Measurements from ENCODE around the gene MUS81.

MUS81 gene

DNA sequence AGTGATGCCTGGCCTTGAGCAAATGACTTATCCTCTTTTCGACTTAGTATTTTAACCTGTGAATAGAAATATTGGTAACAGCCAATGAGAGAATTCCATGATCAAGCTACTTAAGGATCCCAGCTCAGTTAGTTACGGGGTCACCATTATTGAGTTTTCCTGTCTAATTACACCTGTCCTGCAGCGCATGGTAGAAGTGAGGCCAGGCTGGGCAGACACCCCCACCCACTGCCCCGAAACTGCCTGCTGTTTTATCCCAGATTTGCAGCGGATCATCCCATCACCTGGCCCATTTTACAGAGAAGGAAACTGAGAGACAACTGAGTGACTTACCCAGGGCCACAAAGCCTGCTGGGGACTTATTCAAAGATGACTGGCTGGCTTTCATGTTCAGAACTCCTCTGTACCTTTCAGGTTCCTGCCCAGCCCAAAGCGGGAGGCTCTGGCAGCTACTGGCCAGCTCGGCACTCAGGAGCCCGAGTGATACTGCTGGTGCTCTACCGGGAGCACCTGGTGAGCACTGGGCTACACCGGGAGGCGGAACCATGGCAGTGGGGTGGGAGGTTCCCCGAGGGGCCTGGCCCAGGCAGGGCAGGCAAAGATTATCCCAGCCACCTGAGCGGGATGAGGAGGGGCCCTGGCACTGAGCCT lies 1.4 kb downstream of the MUS81 start:
- Mint-ChIP-seq H3K27me3 (ENCODE audit: low read depth) (no peaks in the 10 kb centered on the region), H3K4me3 (peak overlapping the region; percentile 93), H3K36me3 (ENCODE audit: low read depth) (peaks cover 27% of the 10 kb centered on the region), H3K9me3 (no peaks in the 10 kb centered on the region), H3K27ac (peak overlapping the region; percentile 96), H3K4me1 (ENCODE audit: low read depth) (peaks cover 28% of the 10 kb centered on the region)

DNA sequence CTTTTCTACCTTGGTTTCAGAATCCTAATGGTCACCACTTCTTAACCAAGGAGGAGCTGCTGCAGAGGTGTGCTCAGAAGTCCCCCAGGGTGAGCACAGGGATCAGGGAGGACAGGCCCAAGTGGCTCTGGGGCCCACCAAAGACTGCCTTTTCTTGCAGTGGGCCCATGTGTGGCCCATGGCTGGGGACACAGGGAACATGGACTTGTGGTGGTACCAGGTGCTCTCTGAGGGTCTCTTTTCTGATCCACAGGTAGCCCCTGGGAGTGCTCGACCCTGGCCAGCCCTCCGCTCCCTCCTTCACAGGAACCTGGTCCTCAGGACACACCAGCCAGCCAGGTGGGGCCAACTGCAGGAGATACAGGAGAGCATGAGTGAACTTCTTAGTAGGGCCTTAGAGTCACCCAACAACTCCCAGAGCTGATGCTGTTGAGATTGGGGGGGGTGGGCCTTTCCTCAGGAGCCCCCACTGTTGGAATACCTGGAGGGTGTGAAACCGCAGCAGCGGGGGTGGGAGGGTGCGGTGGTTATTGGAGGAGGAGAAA lies 2.0 kb downstream of the MUS81 start:
- Mint-ChIP-seq H3K27me3 (ENCODE audit: low read depth) (no peaks in the 10 kb centered on the region), H3K36me3 (ENCODE audit: low read depth) (peaks cover 30% of the 10 kb centered on the region), H3K9me3 (no peaks in the 10 kb centered on the region), H3K27ac (peak overlapping the region; percentile 58), H3K4me1 (ENCODE audit: low read depth) (peaks cover 28% of the 10 kb centered on the region), H3K4me3 (peak overlapping the region; percentile 93)

DNA sequence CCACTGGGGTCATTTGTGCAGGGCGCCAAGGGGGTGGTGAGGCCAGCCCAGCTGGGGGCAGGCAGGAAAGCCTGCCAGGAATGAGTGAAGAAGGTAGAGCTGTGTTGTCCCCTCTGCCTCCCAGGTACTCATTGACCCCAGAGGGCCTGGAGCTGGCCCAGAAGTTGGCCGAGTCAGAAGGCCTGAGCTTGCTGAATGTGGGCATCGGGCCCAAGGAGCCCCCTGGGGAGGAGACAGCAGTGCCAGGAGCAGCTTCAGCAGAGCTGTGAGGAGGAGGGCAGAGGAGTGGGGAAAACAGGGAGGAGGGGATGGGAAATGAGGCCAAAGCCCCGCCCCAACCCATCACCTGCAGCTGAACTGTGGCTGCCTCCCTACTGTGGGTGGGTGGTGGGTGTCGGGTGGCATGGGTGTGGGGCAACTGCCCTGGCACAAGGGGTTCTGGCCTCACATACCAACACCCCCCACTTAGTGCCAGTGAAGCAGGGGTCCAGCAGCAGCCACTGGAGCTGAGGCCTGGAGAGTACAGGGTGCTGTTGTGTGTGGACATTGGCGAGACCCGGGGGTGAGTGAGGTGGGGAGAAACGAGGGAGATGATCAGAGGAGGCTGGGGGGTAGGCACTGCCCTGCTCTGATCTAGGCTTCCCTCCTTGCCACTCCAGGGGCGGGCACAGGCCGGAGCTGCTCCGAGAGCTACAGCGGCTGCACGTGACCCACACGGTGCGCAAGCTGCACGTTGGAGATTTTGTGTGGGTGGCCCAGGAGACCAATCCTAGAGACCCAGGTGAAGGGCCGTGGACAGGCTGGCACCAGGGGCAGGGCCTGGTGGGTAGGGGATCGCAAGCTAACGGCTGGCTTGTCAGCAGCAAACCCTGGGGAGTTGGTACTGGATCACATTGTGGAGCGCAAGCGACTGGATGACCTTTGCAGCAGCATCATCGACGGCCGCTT lies 3.0 kb downstream of the MUS81 start:
- H3K4me1 Mint-ChIP-seq (ENCODE audit: low read depth) = peaks cover 28% of the 10 kb centered on the region
- peak overlapping the region; percentile 58 for H3K27ac Mint-ChIP-seq
- H3K9me3 Mint-ChIP-seq = no peaks in the 10 kb centered on the region
- H3K36me3 Mint-ChIP-seq (ENCODE audit: low read depth) = peaks cover 31% of the 10 kb centered on the region
- H3K4me3 Mint-ChIP-seq = peak overlapping the region; percentile 93
- no peaks in the 10 kb centered on the region for H3K27me3 Mint-ChIP-seq (ENCODE audit: low read depth)

DNA sequence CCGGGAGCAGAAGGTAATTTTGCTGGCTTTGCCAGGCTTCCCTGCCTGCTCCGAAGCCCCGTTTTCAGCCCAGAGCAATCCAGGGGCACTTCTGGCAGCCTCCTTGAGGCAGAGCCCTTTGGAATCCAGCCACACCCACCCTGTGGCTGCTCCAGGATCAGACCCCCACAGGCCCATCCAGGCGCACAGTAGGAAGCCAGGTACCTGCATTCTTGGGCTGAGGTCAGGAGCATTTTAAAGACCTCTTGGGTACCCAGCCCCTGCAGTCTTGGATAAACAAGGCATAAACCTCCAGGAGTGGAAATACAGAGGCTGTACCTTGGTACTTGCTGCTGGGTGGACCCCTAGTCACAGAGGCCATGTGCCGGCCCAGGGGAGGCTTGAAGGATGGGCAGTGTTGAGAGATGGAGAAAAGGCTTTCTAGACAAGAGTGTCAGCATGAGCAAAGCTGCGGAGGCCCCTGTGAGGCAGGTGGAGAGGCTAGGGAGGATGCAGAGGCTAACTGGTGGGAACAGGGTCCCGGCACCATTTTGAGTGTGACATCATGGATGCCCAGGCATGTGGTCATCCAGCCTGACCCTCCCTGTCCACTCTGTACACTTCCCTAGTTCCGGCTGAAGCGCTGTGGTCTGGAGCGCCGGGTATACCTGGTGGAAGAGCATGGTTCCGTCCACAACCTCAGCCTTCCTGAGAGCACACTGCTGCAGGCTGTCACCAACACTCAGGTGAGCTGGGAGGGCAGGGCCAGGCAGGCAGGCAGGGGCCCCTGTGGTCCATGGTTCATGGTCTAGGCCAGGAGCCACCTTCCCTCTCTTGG lies 3.9 kb downstream of the MUS81 start:
- no peaks in the 10 kb centered on the region for H3K9me3 Mint-ChIP-seq
- H3K36me3 Mint-ChIP-seq (ENCODE audit: low read depth) = peaks cover 31% of the 10 kb centered on the region
- H3K27me3 Mint-ChIP-seq (ENCODE audit: low read depth) = no peaks in the 10 kb centered on the region
- peaks cover 19% of the 10 kb centered on the region for H3K4me1 Mint-ChIP-seq (ENCODE audit: low read depth)
- H3K27ac Mint-ChIP-seq = no peak overlapping the region
- no peak overlapping the region for H3K4me3 Mint-ChIP-seq

DNA sequence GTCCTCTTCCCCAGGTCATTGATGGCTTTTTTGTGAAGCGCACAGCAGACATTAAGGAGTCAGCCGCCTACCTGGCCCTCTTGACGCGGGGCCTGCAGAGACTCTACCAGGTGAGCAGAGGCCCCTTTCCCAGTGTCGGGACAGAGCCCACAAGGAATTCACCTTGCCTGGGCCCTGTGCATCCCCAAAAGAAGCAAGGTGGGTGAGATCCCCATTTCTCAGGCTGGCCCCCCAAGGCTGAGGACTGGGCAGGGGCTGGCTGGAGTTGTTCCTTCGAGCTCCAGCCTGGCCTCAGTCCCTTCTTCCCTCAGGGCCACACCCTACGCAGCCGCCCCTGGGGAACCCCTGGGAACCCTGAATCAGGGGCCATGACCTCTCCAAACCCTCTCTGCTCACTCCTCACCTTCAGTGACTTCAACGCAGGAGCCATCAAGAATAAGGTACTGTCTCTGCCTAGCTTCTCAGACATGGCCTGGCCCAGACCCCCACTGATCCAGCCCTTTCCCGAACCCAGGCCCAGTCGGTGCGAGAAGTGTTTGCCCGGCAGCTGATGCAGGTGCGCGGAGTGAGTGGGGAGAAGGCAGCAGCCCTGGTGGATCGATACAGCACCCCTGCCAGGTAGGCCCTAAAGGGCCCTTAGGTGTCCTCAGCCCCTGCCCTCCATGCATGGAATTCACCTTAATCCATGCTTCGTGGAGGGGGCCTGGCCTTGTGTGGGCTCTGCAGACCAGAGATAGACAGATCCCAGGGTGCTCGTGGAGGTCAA lies 4.7 kb downstream of the MUS81 start:
- Mint-ChIP-seq H3K4me1 (ENCODE audit: low read depth) (peaks cover 18% of the 10 kb centered on the region), H3K27me3 (ENCODE audit: low read depth) (no peaks in the 10 kb centered on the region), H3K36me3 (ENCODE audit: low read depth) (peaks cover 31% of the 10 kb centered on the region), H3K4me3 (no peak overlapping the region), H3K9me3 (no peaks in the 10 kb centered on the region), H3K27ac (no peak overlapping the region)

DNA sequence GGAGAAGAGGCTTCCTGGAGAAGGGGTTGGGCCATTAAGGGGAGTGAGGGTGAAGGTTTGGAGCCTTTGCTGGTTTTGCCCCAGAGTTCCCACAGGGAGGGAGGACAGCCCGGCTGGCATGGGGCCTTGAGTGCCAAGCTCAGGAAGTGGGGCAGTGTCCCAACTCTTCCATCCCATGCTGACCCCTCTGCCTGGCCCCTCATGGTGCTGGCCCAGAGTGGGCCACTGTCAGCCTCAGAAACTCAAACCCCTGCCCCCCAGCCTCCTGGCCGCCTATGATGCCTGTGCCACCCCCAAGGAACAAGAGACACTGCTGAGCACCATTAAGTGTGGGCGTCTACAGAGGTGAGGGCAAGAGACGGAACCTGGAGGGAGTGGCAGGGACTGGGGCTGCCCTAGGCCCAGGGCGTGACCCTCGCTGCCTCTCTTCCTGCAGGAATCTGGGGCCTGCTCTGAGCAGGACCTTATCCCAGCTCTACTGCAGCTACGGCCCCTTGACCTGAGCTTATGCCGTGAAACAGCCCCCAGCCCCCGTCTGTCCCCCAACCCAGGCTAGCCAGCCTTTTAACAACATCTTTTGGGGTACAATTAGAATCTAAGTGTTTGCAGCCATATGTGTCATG lies 5.4 kb downstream of the MUS81 start:
- Mint-ChIP-seq H3K4me1 (ENCODE audit: low read depth) (peaks cover 19% of the 10 kb centered on the region), H3K4me3 (no peak overlapping the region), H3K9me3 (no peaks in the 10 kb centered on the region), H3K36me3 (ENCODE audit: low read depth) (peaks cover 30% of the 10 kb centered on the region), H3K27me3 (ENCODE audit: low read depth) (no peaks in the 10 kb centered on the region), H3K27ac (no peak overlapping the region)

DNA sequence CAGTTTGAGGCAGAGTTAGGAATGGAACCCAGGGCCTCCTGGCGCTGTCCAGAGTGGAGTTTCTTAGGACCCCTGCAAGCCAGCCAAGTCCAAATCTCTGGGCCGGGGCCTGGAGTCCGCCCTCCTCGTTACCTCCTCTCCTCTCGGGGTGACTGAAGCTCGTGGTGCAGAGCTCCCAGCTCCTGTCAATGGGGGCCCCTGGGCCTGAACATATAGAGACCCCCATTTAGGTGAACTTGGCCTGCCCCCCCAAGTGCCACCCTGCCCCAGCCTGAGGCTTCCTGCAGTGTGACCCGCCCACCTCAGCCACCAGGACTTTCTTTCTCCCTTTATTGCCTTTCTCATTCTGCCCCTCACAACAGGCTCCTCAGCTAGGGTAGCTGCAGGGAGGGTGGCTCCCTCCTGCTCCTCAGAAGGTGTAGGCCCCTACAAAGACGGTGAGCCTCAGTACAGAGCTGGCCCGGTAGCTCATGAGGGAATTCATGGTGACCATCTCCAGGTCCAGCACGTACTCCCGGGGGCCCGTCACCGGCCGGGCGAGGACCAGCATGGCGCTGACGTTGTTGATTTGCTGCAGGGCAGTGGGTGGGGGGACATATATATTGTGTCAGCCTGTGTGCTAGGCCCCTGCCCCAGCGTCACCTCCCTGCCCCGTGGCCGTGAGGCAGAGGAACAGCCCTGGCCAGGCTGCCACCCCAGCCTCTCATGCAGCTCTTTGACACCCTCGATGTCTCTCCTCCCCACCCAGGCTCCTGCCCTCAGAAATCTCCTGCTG lies 6.5 kb downstream of the MUS81 start:
- no peak overlapping the region for H3K27ac Mint-ChIP-seq
- H3K9me3 Mint-ChIP-seq = no peaks in the 10 kb centered on the region
- H3K27me3 Mint-ChIP-seq (ENCODE audit: low read depth) = no peaks in the 10 kb centered on the region
- peaks cover 20% of the 10 kb centered on the region for H3K4me1 Mint-ChIP-seq (ENCODE audit: low read depth)
- peaks cover 30% of the 10 kb centered on the region for H3K36me3 Mint-ChIP-seq (ENCODE audit: low read depth)
- H3K4me3 Mint-ChIP-seq = no peak overlapping the region

DNA sequence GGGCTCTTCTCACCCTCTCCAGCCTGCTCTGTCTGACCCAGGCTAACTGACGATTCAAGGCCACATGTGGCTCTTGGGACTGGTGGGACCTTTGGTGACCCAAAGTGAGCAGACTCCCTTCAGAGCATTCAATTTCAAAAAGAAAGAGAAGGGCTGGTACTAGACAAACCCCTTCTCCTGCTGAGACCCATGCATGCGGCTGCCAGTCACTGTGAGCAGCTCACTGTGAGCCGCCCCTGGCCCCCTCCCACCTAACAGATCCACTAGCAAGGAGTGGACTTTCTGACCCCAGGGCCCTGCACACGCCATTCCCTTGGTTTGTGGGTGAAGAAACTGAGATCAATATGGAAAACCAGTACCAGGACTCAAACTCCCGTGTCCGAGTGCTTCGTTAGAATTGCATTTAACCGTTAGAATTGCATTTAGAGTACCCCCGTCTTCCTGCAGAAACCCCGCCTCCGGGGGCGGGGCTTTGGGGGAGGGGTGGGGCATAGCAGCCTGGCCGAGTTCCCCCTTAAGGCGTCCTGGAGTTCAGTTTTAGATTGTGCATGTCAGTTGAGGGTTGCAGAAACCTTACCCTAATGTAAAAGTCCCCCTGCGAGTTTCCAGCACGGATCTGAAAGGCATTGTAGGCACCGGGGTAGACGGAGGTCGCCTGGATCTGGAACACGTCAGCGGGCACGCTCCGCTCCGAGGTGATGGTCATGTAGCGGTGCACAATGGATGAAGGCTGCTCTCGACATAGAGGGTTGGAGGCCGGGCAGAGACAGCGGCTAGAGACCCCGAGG lies 7.2 kb downstream of the MUS81 start:
- Mint-ChIP-seq H3K27me3 (ENCODE audit: low read depth) (no peaks in the 10 kb centered on the region), H3K9me3 (no peaks in the 10 kb centered on the region), H3K36me3 (ENCODE audit: low read depth) (peaks cover 26% of the 10 kb centered on the region), H3K4me3 (no peak overlapping the region), H3K27ac (no peak overlapping the region), H3K4me1 (ENCODE audit: low read depth) (peaks cover 17% of the 10 kb centered on the region)

DNA sequence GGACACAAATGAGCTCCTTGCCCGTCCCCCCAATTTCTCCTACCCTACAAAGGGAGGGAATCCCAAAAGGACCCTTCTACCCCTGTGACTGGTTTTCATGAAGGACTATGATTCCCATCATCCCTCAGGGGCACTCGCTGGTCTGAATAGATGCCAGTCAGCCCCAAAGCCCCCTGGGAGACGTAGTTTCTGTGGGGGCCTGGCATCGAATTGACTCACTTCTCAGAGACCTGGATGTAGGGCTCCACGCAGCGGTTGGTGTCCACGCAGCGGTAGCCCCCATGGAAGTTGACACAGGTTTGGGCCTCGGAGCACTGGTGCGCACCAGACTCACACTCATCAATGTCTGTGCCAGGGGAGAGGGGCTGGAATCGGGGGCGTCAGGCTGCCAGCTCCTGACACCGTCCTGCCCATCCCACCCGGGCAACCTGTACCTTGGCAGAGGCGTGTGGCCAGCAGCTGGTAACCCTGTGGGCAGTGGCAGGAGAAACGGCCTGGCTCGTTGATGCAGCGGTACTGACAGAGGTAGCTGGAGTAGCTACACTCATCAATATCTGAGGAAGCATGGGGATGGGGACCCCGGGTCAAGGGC lies 7.9 kb downstream of the MUS81 start:
- peaks cover 20% of the 10 kb centered on the region for H3K36me3 Mint-ChIP-seq (ENCODE audit: low read depth)
- H3K27me3 Mint-ChIP-seq (ENCODE audit: low read depth) = peaks cover 3% of the 10 kb centered on the region
- peaks cover 17% of the 10 kb centered on the region for H3K4me1 Mint-ChIP-seq (ENCODE audit: low read depth)
- no peak overlapping the region for H3K4me3 Mint-ChIP-seq
- H3K9me3 Mint-ChIP-seq = no peaks in the 10 kb centered on the region
- no peak overlapping the region for H3K27ac Mint-ChIP-seq

DNA sequence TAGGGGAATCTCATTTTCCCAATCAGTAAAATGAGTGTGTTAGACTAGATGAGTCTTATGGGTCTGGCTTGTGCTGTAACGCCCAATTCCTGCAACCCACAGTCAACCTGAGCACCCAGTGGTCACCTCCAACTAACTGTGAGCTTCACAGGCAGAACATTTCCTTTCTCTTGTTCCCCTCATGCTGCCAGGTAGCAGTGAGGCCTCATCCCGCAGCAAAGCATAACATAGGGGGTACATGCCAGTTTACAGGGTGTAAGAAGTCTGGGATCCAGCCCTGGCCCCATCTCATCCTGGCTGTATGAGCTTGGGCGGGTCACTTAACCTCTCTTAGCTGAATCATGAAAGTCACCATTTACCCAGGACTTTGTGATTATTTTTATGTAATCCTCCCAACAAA lies 8.7 kb downstream of the MUS81 start:
- peaks cover 14% of the 10 kb centered on the region for H3K36me3 Mint-ChIP-seq (ENCODE audit: low read depth)
- H3K4me1 Mint-ChIP-seq (ENCODE audit: low read depth) = peaks cover 19% of the 10 kb centered on the region
- no peak overlapping the region for H3K27ac Mint-ChIP-seq
- no peaks in the 10 kb centered on the region for H3K9me3 Mint-ChIP-seq
- H3K27me3 Mint-ChIP-seq (ENCODE audit: low read depth) = peaks cover 5% of the 10 kb centered on the region
- H3K4me3 Mint-ChIP-seq = no peak overlapping the region

DNA sequence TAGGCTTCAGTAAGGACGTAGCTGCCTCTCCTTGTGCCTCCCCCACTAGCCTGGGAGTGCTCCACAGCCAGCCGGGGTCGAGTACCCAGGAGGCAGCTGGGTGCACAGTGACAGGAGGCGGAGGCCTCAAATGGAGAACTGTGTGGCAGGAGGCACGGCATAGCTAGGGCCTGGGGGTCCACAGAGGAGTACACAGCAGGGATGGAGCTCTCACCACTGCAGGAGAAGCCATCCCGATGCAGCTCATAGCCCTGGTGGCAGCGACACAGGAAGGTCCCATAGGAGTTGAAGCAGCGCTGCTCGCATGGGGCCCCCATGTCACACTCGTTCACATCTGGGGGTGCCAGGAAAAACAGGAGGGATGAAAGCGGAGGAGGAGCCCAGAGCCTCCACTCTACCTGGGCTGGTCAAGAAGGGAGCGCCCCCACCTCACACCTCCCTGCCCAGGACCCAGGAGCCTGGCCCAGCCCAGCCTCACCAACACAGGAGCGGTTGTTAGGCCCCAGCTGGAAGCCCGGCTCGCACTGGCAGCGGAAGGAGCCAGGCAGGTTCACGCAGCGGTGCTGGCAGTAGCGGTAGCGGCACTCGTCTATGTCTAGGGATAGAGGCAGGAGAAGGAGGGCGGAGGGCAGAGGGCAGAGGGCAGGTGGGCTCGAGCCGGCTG lies 9.5 kb downstream of the MUS81 start:
- Mint-ChIP-seq H3K4me3 (no peak overlapping the region), H3K36me3 (ENCODE audit: low read depth) (peaks cover 12% of the 10 kb centered on the region), H3K27ac (no peak overlapping the region), H3K27me3 (ENCODE audit: low read depth) (peaks cover 5% of the 10 kb centered on the region), H3K9me3 (no peaks in the 10 kb centered on the region), H3K4me1 (ENCODE audit: low read depth) (peaks cover 16% of the 10 kb centered on the region)

DNA sequence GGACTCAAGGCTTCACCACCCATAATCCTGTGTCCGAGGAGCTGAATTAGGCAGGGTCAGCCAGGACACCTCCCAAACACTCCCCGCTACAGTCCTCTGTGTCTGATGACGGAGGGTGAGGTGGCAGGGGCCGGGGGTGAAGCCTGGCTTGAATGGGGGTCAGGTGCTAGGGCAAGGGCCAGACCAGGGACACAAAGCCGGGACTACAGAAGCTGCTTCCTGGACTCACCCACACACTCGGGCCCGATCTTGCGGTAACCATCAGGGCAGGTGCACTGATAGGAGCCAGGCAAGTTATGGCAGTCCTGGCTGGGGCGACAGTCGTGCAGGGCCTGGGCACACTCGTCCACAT lies 10.1 kb downstream of the MUS81 start:
- no peak overlapping the region for H3K4me3 Mint-ChIP-seq
- peak overlapping the region; percentile 15 for H3K27ac Mint-ChIP-seq
- H3K9me3 Mint-ChIP-seq = no peaks in the 10 kb centered on the region
- H3K27me3 Mint-ChIP-seq (ENCODE audit: low read depth) = peaks cover 5% of the 10 kb centered on the region
- H3K4me1 Mint-ChIP-seq (ENCODE audit: low read depth) = peaks cover 16% of the 10 kb centered on the region
- peaks cover 9% of the 10 kb centered on the region for H3K36me3 Mint-ChIP-seq (ENCODE audit: low read depth)

All from T-helper 1 cell treated with Interleukin-12 subunit alpha and Interleukin-12 subunit beta and Interleukin-4 antibody, amounts not matched to agents 30 μg/mL and 1 μg/mL, for 36 hours (primary cell).